Osteocyte (in vitro differentiated cells): ENCODE results near the gene SLC31A1. TPM values are rescaled to one million over a fixed set of nuclear protein-coding genes. Genes with fewer than 3 reads are reported as not detected.

Source experiments
- DNase-seq: peaks from one replicate; pipeline ENCODE4 v3.0.0; 2021; ENCODE audit warnings: mixed read lengths; ENCODE audit not compliant: unreplicated experiment; ENCODE audit errors: extremely low spot score
- H3K27ac Mint-ChIP-seq: one replicate; pipeline ENCODE4 v1.8.0; 2021; ENCODE audit warnings: mild to moderate bottlenecking, mixed read lengths; ENCODE audit not compliant: unreplicated experiment
- H3K27me3 Mint-ChIP-seq: one replicate; pipeline ENCODE4 v1.8.0; 2021; ENCODE audit warnings: mixed read lengths; ENCODE audit not compliant: unreplicated experiment
- H3K36me3 Mint-ChIP-seq: one replicate; pipeline ENCODE4 v1.8.0; 2021; ENCODE audit warnings: mixed read lengths; ENCODE audit not compliant: unreplicated experiment
- H3K4me1 Mint-ChIP-seq: one replicate; pipeline ENCODE4 v1.8.0; 2021; ENCODE audit warnings: mixed read lengths; ENCODE audit not compliant: unreplicated experiment
- H3K4me3 Mint-ChIP-seq: one replicate; pipeline ENCODE4 v1.8.0; 2021; ENCODE audit warnings: mild to moderate bottlenecking, moderate library complexity, mixed read lengths; ENCODE audit not compliant: unreplicated experiment
- H3K9me3 Mint-ChIP-seq: one replicate; pipeline ENCODE4 v1.8.0; 2021; ENCODE audit warnings: mixed read lengths; ENCODE audit not compliant: unreplicated experiment
- total RNA-seq: library from RNA; stranded (reverse); gene quantifications from 2 replicates; pipeline ENCODE4 v1.2.1, GENCODE V29; 2021
- TF ChIP-seq, protein P1 (sequence below): fragments of 200-600 bp; sonication (generic); IDR thresholded peaks from 2 replicates; pipeline ENCODE4 v1.5.0; 2021; ENCODE audit warnings: antibody characterized with exemption, mild to moderate bottlenecking, moderate library complexity

SLC31A1 gene
- total RNA-seq, 1 donor from 2014 or later = 22.4 TPM

DNA sequence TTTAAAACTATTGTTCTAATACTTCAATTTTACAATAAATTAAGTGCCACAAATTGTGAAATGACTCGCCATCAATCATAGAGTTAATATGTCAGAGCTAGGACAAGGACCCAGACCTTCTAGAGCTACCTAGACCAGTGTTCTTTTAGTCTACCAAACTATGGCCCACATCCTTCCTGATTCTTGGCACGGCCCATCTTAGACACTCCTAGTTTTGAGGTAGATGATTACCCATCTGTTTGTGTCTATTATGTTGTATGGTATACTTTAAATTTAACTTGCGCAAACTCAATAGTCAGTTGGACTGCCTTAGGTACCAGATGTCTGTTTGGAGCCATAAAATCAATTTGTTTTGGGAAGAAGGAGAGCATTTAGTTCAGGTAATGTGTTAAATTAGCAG lies 36.5 kb downstream of the SLC31A1 start:
- H3K4me1 Mint-ChIP-seq = peaks cover 4% of the 10 kb centered on the region
- no peak overlapping the region for H3K4me3 Mint-ChIP-seq
- no peaks in the 10 kb centered on the region for H3K9me3 Mint-ChIP-seq
- peaks cover 30% of the 10 kb centered on the region for H3K36me3 Mint-ChIP-seq
- H3K27me3 Mint-ChIP-seq = no peaks in the 10 kb centered on the region
- no peak overlapping the region for H3K27ac Mint-ChIP-seq
- TF ChIP-seq, protein P1, sequence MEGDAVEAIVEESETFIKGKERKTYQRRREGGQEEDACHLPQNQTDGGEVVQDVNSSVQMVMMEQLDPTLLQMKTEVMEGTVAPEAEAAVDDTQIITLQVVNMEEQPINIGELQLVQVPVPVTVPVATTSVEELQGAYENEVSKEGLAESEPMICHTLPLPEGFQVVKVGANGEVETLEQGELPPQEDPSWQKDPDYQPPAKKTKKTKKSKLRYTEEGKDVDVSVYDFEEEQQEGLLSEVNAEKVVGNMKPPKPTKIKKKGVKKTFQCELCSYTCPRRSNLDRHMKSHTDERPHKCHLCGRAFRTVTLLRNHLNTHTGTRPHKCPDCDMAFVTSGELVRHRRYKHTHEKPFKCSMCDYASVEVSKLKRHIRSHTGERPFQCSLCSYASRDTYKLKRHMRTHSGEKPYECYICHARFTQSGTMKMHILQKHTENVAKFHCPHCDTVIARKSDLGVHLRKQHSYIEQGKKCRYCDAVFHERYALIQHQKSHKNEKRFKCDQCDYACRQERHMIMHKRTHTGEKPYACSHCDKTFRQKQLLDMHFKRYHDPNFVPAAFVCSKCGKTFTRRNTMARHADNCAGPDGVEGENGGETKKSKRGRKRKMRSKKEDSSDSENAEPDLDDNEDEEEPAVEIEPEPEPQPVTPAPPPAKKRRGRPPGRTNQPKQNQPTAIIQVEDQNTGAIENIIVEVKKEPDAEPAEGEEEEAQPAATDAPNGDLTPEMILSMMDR = no peak
- DNase-seq = no peak

DNA sequence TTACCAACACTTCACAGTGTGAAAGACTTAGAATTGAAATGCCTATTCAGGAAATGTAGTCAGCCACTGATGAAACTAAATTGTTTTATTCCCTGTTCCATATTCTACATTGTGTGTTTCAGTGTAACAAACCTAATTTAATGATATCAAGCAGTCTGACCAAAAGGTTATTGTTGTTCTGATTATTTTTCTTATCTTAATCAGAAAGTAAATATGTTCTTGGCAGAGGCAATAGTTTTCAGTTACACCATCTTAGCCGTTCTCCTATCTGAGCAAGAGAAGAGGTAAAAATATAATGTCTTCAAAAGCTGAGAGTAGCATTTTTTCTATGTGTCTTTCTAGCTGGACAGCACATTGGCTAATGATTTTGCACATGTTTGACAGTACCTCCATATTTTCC lies 36.9 kb downstream of the SLC31A1 start:
- H3K27me3 Mint-ChIP-seq = no peaks in the 10 kb centered on the region
- peaks cover 31% of the 10 kb centered on the region for H3K36me3 Mint-ChIP-seq
- DNase-seq = no peak
- peaks cover 4% of the 10 kb centered on the region for H3K4me1 Mint-ChIP-seq
- H3K27ac Mint-ChIP-seq = no peak overlapping the region
- TF ChIP-seq, protein P1 = no peak
- no peak overlapping the region for H3K4me3 Mint-ChIP-seq
- no peaks in the 10 kb centered on the region for H3K9me3 Mint-ChIP-seq

DNA sequence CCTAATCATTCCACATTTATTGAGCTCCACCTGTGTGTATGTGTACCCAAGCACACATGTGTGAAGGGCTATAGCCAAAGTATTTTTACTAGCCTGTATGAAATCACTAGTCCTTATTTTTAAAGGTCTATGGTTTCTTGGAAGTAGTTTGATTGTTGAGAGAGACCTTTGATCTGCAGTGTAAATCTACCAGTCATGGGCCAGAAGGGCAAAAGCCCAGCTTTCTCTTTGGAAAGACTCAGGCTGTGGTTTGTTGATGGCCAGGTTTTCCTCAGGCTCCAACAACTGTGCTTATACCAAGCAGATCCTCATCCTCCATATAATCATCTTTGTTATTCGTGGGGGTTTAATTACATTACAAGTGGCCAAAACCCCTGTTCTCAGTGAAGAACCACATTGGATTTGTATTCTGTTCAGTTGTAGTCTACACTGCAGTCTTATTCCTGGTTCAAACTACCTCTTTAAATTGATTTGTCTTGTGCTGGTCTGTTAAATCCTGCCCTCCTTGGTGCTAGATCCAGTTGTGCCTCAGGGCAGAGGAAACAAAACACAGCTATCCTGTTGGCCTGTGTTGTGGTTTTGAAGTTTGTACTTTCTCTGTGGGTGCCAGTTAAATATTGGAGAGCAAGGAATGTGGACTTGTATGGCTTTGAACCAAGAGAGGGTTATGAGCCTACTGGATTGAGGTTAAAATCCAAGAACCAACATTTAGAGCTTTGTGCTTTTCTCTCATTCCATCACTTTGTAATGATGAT lies 40.8 kb downstream of the SLC31A1 start:
- DNase-seq = no peak
- TF ChIP-seq, protein P1 = no peak
- no peaks in the 10 kb centered on the region for H3K27me3 Mint-ChIP-seq
- H3K9me3 Mint-ChIP-seq = no peaks in the 10 kb centered on the region
- H3K36me3 Mint-ChIP-seq = peaks cover 40% of the 10 kb centered on the region
- peaks cover 4% of the 10 kb centered on the region for H3K4me1 Mint-ChIP-seq
- H3K4me3 Mint-ChIP-seq = no peak overlapping the region
- no peak overlapping the region for H3K27ac Mint-ChIP-seq

DNA sequence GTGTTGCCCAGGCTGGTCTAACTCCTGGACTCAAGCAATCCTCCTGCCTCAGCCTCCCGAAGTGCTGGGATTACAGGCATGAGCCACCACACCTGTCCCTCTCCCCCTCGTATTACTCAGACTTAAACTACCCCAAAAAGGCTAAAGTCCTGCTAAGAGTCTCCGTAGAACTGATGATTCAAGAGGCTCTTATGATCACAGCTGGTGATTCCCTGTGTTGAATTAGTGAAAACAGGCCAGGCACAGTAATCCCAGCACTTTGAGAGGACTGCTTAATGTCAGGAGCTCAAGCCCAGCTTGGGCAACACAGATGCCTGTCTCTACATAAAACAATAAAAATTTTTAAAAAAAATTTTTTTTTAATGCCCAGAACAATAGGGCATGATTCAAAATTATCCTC lies 44.8 kb downstream of the SLC31A1 start:
- Mint-ChIP-seq H3K27ac (no peak overlapping the region), H3K36me3 (peaks cover 33% of the 10 kb centered on the region), H3K4me3 (no peak overlapping the region), H3K9me3 (no peaks in the 10 kb centered on the region), H3K4me1 (peaks cover 4% of the 10 kb centered on the region), H3K27me3 (no peaks in the 10 kb centered on the region)
- DNase-seq = no peak
- TF ChIP-seq, protein P1 = no peak

DNA sequence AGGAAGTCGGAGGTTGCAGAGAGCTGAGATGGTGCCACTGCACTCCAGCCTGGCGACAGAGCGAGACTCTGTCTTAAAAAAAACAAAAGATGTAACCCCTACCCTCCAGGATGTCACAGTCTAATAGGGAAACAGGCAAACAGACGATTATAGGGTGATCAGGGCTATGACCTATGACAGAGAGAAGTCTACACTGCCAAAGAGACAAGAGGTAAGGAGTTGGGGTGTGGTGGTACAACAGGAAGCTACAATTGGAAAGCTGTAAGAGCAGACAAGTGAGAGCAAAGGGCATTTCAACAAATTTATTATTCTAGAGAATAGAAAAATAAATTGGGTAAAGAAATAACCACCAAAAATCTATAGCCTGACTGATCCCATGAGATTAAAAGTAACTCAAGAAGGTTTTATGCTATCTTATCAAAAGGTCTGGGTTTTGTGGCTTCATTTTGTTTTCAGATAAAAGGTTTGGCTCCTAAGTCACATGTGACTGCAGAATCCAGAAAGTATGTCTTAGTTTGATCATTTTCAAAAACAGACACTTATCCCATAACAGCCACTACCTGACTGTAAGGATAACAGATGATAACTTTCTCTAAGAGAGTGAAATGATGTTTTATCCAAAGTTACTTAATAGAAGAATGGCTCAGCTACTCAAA lies 46.7 kb downstream of the SLC31A1 start:
- peaks cover 45% of the 10 kb centered on the region for H3K36me3 Mint-ChIP-seq
- H3K27me3 Mint-ChIP-seq = no peaks in the 10 kb centered on the region
- TF ChIP-seq, protein P1 = no peak
- no peaks in the 10 kb centered on the region for H3K4me1 Mint-ChIP-seq
- H3K4me3 Mint-ChIP-seq = no peak overlapping the region
- no peak for DNase-seq
- no peaks in the 10 kb centered on the region for H3K9me3 Mint-ChIP-seq
- no peak overlapping the region for H3K27ac Mint-ChIP-seq
